ENCODE measurements around the gene FTCD.
"Not testable (repeated sequence)": the region's sequence is repeated elsewhere in the genome, so short reads cannot be mapped to it uniquely, and the experiment has no call there.

Gene FTCD

DNA sequence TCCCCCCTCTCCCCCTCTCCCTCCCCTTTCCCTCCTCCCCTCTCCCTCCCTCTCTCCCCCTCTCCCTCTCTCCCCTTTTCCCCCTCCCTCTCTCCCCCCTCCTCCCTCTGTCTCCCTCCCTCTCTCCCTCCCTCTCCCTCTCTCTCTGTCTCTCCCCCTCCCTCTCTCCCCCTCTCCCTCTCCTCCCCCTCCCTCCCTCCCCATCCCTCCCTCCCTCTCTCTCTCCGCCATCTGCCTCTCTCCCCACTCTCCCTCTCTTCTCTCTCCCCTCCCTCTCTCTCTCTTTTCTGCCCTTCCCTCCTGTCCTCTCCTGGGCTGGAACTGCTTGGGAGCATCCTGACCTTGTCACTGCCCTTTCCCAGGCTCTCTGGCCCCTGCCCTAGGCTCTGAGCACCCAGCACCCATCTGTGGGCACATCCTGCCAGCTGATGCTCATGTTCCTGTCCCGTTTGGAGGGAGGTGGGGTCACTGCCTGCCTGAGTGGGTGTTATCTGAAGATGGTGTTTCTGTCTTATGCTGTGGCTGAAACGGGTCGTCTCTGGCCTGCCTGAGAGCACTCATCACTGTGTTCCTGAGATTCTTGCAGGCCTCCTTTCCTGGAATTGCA, 10.8 kb downstream of the FTCD start:
- H3K4me3 ChIP-seq: no peak overlapping the region
- TF ChIP-seq, protein P1, sequence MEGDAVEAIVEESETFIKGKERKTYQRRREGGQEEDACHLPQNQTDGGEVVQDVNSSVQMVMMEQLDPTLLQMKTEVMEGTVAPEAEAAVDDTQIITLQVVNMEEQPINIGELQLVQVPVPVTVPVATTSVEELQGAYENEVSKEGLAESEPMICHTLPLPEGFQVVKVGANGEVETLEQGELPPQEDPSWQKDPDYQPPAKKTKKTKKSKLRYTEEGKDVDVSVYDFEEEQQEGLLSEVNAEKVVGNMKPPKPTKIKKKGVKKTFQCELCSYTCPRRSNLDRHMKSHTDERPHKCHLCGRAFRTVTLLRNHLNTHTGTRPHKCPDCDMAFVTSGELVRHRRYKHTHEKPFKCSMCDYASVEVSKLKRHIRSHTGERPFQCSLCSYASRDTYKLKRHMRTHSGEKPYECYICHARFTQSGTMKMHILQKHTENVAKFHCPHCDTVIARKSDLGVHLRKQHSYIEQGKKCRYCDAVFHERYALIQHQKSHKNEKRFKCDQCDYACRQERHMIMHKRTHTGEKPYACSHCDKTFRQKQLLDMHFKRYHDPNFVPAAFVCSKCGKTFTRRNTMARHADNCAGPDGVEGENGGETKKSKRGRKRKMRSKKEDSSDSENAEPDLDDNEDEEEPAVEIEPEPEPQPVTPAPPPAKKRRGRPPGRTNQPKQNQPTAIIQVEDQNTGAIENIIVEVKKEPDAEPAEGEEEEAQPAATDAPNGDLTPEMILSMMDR (IDR thresholded peaks at IDR 0.05): no peak
- DNase-seq (ENCODE audit: low spot score): no peak
- no peak overlapping the region for H3K27ac ChIP-seq

DNA sequence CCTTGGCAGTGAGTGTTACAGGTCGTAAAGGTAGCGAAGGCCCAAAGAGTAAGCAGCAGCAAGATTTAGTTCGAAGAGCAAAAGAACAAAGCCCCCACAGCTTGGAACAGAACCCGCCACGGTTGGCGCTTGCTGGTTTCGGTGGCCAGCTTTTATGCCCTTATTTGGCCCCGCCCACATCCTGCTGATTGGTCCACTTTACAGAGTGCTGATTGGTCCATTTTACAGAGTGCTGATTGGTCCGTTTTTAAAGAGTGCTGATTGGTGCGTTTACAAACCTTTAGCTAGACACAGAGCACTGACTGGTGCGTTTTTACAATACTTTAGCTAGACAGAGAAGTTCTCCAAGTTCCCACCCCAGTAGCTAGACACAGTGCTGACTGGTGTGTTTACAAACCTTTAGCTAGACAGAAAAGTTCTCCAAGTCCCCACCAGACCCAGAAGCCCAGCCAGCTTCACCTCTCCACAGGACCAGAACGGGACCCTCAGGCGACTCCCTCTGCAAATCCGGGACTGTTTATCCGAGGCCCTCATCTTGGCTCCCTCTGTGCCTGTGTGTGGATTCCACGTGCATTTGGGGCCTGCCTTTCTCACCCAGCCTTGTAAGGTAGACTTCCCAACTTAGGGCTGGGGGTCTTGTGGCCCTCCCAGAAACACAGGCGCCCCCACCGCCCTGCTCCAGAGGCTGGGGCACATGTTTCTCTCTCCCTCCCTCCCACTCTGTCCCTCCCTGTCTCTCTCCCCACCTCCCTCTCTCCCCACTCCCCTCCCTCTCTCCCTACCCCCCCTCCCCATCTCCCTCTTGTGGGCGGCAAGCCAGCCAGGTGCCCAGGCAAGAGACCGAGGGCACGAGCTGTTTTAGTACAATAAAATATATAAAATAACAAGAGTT, 12.6 kb downstream of the FTCD start:
- Histone ChIP-seq H3K27ac (no peak overlapping the region), H3K4me3 (no peak overlapping the region)
- DNase-seq (ENCODE audit: low spot score): no peak
- TF ChIP-seq, protein P1 (IDR thresholded peaks at IDR 0.05): no peak

DNA sequence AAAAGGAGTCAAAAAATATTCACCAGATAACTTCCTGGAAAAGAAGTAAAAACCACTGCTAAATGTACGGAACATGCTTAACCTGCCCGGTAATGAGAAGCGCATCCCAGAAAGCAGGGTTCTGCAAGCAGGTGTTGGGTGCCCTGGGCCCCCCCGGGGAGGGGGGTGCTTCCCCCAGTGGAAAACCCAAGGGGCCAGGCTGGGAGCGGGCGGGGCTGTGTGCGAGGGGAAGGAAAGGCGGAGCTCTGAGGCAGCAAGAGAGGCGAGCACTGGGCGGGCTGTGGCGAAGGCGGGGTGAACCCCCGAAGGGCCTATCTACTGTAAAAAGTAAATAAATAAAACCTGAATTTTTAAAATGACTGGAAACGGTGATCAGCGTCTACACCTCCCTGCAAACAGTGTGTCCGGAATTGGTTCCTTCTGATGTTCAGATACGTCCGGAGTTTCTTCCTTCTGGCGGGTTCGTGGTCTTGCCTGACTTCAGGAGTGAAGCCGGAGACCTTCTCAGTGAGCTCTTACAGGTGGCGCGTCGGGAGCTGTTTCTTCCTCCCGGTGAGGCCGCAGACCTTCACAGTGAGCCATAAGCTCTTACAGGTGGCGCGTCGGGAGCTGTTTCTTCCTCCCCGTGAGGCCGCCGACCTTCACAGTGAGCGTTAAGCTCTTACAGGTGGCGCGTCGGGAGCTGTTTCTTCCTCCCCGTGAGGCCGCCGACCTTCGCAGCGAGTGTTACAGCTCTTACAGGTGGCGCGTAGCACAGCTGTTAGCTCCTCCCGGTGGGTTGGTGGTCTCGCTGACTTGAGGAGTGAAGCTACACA, 13.4 kb downstream of the FTCD start:
- no peak for DNase-seq (ENCODE audit: low spot score)
- no peak overlapping the region for H3K4me3 ChIP-seq
- H3K27ac ChIP-seq: no peak overlapping the region
- TF ChIP-seq, protein P1 (IDR thresholded peaks at IDR 0.05): no peak

DNA sequence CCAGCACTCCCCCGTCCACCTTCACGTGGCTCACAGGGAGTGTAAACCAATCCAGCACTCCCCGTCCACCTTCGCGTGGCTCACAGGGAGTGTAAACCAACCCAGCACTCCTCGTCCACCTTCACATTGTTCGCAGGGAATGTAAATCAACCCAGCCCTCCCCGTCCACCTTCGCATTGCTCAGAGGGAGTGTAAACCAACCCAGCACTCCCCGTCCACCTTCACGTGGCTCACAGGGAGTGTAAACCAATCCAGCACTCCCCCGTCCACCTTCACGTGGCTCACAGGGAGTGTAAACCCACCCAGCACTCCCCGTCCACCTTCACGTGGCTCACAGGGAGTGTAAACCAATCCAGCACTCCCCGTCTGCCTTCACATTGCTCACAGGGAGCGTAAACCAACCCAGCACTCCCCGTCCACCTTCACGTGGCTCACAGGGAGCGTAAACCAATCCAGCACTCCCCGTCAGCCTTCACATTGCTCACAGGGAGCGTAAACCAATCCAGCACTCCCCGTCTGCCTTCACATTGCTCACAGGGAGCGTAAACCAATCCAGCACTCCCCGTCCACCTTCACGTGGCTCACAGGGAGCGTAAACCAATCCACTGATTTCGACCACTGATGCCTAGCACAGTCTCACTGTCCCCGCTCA, 14.9 kb downstream of the FTCD start:
- not testable (repeated sequence) for H3K4me3 ChIP-seq; H3K27ac ChIP-seq; DNase-seq (ENCODE audit: low spot score)

DNA sequence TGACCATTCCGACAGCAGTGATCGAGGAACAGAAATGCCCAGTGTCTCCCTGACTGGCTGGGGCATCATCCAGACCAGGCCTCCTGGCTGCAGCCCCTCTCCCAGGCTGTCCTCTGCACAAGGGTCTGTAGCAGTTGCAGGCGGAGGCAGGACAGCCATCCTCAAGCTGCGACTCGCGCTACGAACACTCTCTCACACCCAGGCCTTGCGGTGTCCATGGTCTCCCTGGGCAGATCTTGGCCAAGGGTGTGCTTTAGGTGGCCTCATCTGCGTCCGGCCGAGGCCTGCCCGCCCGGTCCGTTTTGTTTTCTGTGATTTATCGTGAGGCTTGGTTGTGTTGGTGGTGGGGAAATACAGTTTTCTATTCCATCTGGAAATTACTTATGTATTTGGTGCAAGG, 15.7 kb downstream of the FTCD start:
- Histone ChIP-seq H3K27ac (no peak overlapping the region), H3K4me3 (no peak overlapping the region)
- TF ChIP-seq, protein P1 (IDR thresholded peaks at IDR 0.05): no peak
- no peak for DNase-seq (ENCODE audit: low spot score)

DNA sequence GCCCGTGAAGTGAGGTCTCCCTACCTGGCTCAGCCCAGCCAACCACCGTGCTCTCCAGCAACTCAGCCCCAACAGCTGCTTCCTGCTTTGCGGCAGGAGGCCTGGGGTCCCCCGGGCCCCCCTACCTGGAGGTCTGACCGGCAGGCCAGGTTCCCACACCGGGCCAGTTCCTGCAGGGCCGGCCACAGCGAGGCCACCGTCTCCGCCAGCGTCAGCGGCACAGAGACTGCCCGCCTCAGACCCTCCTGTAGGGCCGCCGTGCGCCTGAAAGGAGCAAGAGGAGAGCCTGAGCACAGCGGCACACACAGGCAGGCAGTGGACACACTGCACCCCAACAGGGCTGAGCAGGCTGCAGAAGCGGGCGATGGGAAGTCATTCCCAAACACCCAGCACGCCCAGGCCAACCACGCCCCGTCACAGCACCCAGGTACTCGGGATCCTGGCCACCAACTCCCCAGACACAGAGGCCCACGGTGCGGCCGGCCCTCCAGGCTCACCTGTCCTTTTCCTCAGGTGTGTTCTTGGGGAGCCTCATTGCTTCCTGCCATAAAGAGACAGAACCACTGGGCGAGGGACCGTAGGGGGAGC, 16.9 kb downstream of the FTCD start:
- TF ChIP-seq, protein P1 (IDR thresholded peaks at IDR 0.05): no peak
- no peak for DNase-seq (ENCODE audit: low spot score)
- Histone ChIP-seq H3K27ac (no peak overlapping the region), H3K4me3 (no peak overlapping the region)

Measured in coronary artery (tissue), 2 donors.